Gastrocnemius medialis (tissue), 4 donors: Measurements from ENCODE around the gene LEP. TPM values are rescaled to one million over a fixed set of nuclear protein-coding genes. Genes with fewer than 3 reads are reported as not detected.

Experiments used
- ATAC-seq, 2 donors: fragments of 150-250 bp; one replicate each; pipeline ENCODE4 v1.9.1; 2016
- DNase-seq, 2 donors: peaks; one replicate each; pipeline ENCODE4 v3.0.0-alpha.2; 2019
- H3K27ac ChIP-seq, 4 donors: fragments of 200-600 bp; sonication (generic); 1 replicate in 1 of 4; 2 replicates in 3 of 4; pipeline ENCODE4 v1.5.1; 2016 to 2018; ENCODE audit warnings: mild to moderate bottlenecking in 2 of 4, moderate library complexity in 1 of 4
- H3K27me3 ChIP-seq, 3 donors: fragments of 200-600 bp; sonication (generic) in 2 of 3; 1 replicate in 1 of 3; 2 replicates in 2 of 3; pipeline versions ENCODE4 v1.5.1 to v1.6.0; 2016 to 2019; ENCODE audit warnings: mild to moderate bottlenecking in 1 of 3, moderate library complexity in 1 of 3
- H3K36me3 ChIP-seq, 2 donors: fragments of 200-600 bp; sonication (generic) in 1 of 2; one replicate each; pipeline ENCODE4 v1.5.1; 2017 to 2018
- H3K4me1 ChIP-seq, 2 donors: fragments of 200-600 bp; sonication (generic) in 1 of 2; one replicate each; pipeline ENCODE4 v1.5.1; 2016 to 2017; ENCODE audit warnings: mild to moderate bottlenecking in 2 of 2
- H3K4me3 ChIP-seq, 4 donors: fragments of 200-600 bp; sonication (generic) in 3 of 4; 1 replicate in 1 of 4; 2 replicates in 3 of 4; pipeline ENCODE4 v1.5.1; 2016 to 2019; ENCODE audit warnings: mild to moderate bottlenecking in 2 of 4
- H3K9me3 ChIP-seq, 3 donors: fragments of 200-600 bp; sonication (generic) in 2 of 3; 1 replicate in 1 of 3; 2 replicates in 2 of 3; pipeline ENCODE4 v1.5.1; 2016 to 2019
- CTCF ChIP-seq, 5 experiments: fragments of 450-650 bp in 3 of 5; fragments of 200-600 bp in 2 of 5; sonication (generic) in 2 of 5; IDR thresholded peaks in 4 of 5; conservative IDR thresholded peaks in 1 of 5; 1 replicate in 4 of 5; 2 replicates in 1 of 5; pipeline ENCODE4 v1.5.1; 2016 to 2019; ENCODE audit warnings: antibody characterized with exemption in 5 of 5, mild to moderate bottlenecking in 3 of 5, moderate library complexity in 3 of 5
- POLR2A ChIP-seq, 2 donors: fragments of 450-650 bp; IDR thresholded peaks; one replicate each; pipeline ENCODE4 v1.6.1; 2017; ENCODE audit warnings: antibody characterized with exemption in 2 of 2, mild to moderate bottlenecking in 2 of 2, moderate library complexity in 2 of 2
- in situ Hi-C, 4 donors: fragments of 200-750 bp; cut with MboI; loops; one replicate each; pipeline versions ENCODE4 v1.15.0 to v1.8.0; 2017; ENCODE audit warnings: low sequenced_read_pairs in 4 of 4
- intact Hi-C: fragments of 100-400 bp; cut with DNase I; formaldehyde crosslinking; loops from one replicate; pipeline ENCODE4 v1.15.1; 2023; ENCODE audit warnings: low total_unique reads
- total RNA-seq, 4 donors: library from RNA; depleted of rRNA; stranded (reverse); fragments of >200 nt; gene quantifications; one replicate each; pipeline versions ENCODE4 v1.1.0 to v1.2.3, GENCODE V29; 2016

LEP gene
- total RNA-seq, 4 donors from 2014 or later = 0.11 to 0.46 TPM; not detected in 2

GRCh38 chr7:128260069-128260795 is 19.2 kb downstream of the LEP start:
- intact Hi-C loops = no loop called here
- H3K36me3 ChIP-seq = no peaks in the 10 kb centered on the region
- H3K4me1 ChIP-seq = no peaks in the 10 kb centered on the region
- ATAC-seq (no peak), DNase-seq (no peak)
- in situ Hi-C loops = no loop called here
- H3K4me3 ChIP-seq = no peak overlapping the region
- H3K27me3 ChIP-seq = no peaks in the 10 kb centered on the region
- H3K9me3 ChIP-seq = no peaks in the 10 kb centered on the region
- TF ChIP-seq POLR2A (IDR thresholded peaks at IDR 0.05) = no peak
- no peak for TF ChIP-seq CTCF (IDR thresholded peaks at IDR 0.05 in 4 of 5, conservative IDR thresholded peaks at IDR 0.05 in 1 of 5)
- no peak overlapping the region for H3K27ac ChIP-seq

GRCh38 chr7:128262273-128263028 is 21.4 kb downstream of the LEP start:
- no peak overlapping the region for H3K4me3 ChIP-seq
- peaks cover 3 to 6% (median 4%) of the 10 kb centered on the region in 3 donors for H3K27me3 ChIP-seq
- no peaks in the 10 kb centered on the region for H3K36me3 ChIP-seq
- DNase-seq (no peak), ATAC-seq (no peak)
- in situ Hi-C loops = no loop called here
- intact Hi-C loops = no loop called here
- no peaks in the 10 kb centered on the region for H3K9me3 ChIP-seq
- peaks cover 0 to 3% of the 10 kb centered on the region in 2 donors for H3K4me1 ChIP-seq
- H3K27ac ChIP-seq = no peak overlapping the region
- TF ChIP-seq CTCF (IDR thresholded peaks at IDR 0.05 in 4 of 5, conservative IDR thresholded peaks at IDR 0.05 in 1 of 5) = no peak
- TF ChIP-seq POLR2A (IDR thresholded peaks at IDR 0.05) = no peak

GRCh38 chr7:128263420-128263819 is 22.3 kb downstream of the LEP start:
- no peaks in the 10 kb centered on the region for H3K36me3 ChIP-seq
- no peak for TF ChIP-seq CTCF (IDR thresholded peaks at IDR 0.05 in 4 of 5, conservative IDR thresholded peaks at IDR 0.05 in 1 of 5)
- TF ChIP-seq POLR2A (IDR thresholded peaks at IDR 0.05) = no peak
- in situ Hi-C loops = no loop called here
- no peak overlapping the region for H3K27ac ChIP-seq
- H3K9me3 ChIP-seq = no peaks in the 10 kb centered on the region
- DNase-seq (no peak), ATAC-seq (no peak)
- intact Hi-C loops = no loop called here
- H3K4me1 ChIP-seq = peaks cover 0 to 3% of the 10 kb centered on the region in 2 donors
- peaks cover 3 to 15% (median 8%) of the 10 kb centered on the region in 3 donors for H3K27me3 ChIP-seq
- no peak overlapping the region for H3K4me3 ChIP-seq

GRCh38 chr7:128264477-128264876 is 23.4 kb downstream of the LEP start:
- ATAC-seq (no peak), DNase-seq (no peak)
- Histone ChIP-seq H3K4me3 (no peak overlapping the region), H3K36me3 (no peaks in the 10 kb centered on the region), H3K9me3 (no peaks in the 10 kb centered on the region), H3K27me3 (peaks cover 6 to 21% (median 17%) of the 10 kb centered on the region in 3 donors), H3K4me1 (peaks cover 0 to 3% of the 10 kb centered on the region in 2 donors), H3K27ac (no peak overlapping the region)
- intact Hi-C loops = no loop called here
- no peak for TF ChIP-seq CTCF (IDR thresholded peaks at IDR 0.05 in 4 of 5, conservative IDR thresholded peaks at IDR 0.05 in 1 of 5)
- no peak for TF ChIP-seq POLR2A (IDR thresholded peaks at IDR 0.05)
- in situ Hi-C loops = no loop called here
